Transverse colon (tissue), 4 donors: ENCODE measurements around the gene SLC25A10. TPM values are rescaled to one million over a fixed set of nuclear protein-coding genes. Genes with fewer than 3 reads are reported as not detected.

Source experiments
- DNase-seq: peaks from one replicate; pipeline ENCODE4 v3.0.0-alpha.2; 2019
- H3K27ac ChIP-seq, 4 donors: fragments of 200-600 bp; sonication (generic); 2 replicates each; pipeline ENCODE4 v1.5.1; 2016 to 2018; ENCODE audit warnings: inconsistent platforms in 4 of 4
- H3K27me3 ChIP-seq: fragments of 200-600 bp; sonication (generic); 2 replicates; pipeline ENCODE4 v1.5.1; 2017; ENCODE audit warnings: inconsistent platforms
- H3K36me3 ChIP-seq, 4 donors: fragments of 200-600 bp; sonication (generic); 2 replicates each; pipeline ENCODE4 v1.5.1; 2017 to 2019; ENCODE audit warnings: inconsistent platforms in 4 of 4
- H3K4me1 ChIP-seq, 4 donors: fragments of 200-600 bp; sonication (generic); 2 replicates each; pipeline ENCODE4 v1.5.1; 2017 to 2020; ENCODE audit warnings: inconsistent platforms in 4 of 4
- H3K4me3 ChIP-seq, 4 donors: fragments of 200-600 bp; sonication (generic); 1 replicate in 1 of 4; 2 replicates in 3 of 4; pipeline versions ENCODE4 v1.5.1 to v1.6.1; 2017 to 2019; ENCODE audit warnings: inconsistent platforms in 4 of 4
- H3K9me3 ChIP-seq, 2 donors: fragments of 200-600 bp; sonication (generic); 2 replicates each; pipeline ENCODE4 v1.5.1; 2017 to 2019; ENCODE audit warnings: inconsistent platforms in 2 of 2
- EP300 ChIP-seq: sonication (generic); formaldehyde crosslinking; IDR thresholded peaks from one replicate; pipeline ENCODE4 v1.6.1; 2017; ENCODE audit warnings: antibody characterized with exemption, low read depth
- POLR2A ChIP-seq: fragments of 450-650 bp; IDR thresholded peaks from one replicate; pipeline ENCODE4 v1.6.1; 2016; ENCODE audit warnings: antibody characterized with exemption, mild to moderate bottlenecking, moderate library complexity
- POLR2AphosphoS5 ChIP-seq, 3 donors: sonication (generic); formaldehyde crosslinking; IDR thresholded peaks; one replicate each; pipeline ENCODE4 v1.6.1; 2016; ENCODE audit warnings: antibody characterized with exemption in 3 of 3
- WGBS, 2 donors: methylation state at CpG; one replicate each; pipeline ENCODE4 v1.1.5; 2018; ENCODE audit warnings: low coverage in 1 of 2; 5-methylcytosine and 5-hydroxymethylcytosine counted together
- in situ Hi-C, 4 donors: fragments of 200-750 bp; cut with MboI; loops; one replicate each; pipeline versions ENCODE4 v1.15.0 to v1.15.1; 2017; ENCODE audit warnings: low sequenced_read_pairs in 3 of 4, low pct_ligation_motif_present in 1 of 4, low pct_unique_long_range_greater_than_20kb in 1 of 4
- intact Hi-C: fragments of 100-400 bp; cut with DNase I; formaldehyde crosslinking; loops from one replicate; pipeline ENCODE4 v1.15.1; 2023; ENCODE audit warnings: low total_unique reads
- total RNA-seq, 4 donors: library from RNA; depleted of rRNA; stranded (reverse); fragments of >200 nt; gene quantifications; one replicate each; pipeline ENCODE4 v1.1.0, GENCODE V29; 2016
- TF ChIP-seq, protein P1 (sequence below), 5 experiments: fragments of 200-600 bp in 3 of 5; fragments of 450-650 bp in 2 of 5; sonication (generic) in 3 of 5; IDR thresholded peaks; 1 replicate in 2 of 5; 2 replicates in 3 of 5; pipeline ENCODE4 v1.5.1; 2016 to 2017; ENCODE audit warnings: antibody characterized with exemption in 5 of 5, inconsistent platforms in 3 of 5, mild to moderate bottlenecking in 2 of 5, moderate library complexity in 1 of 5

The SLC25A10 gene
- total RNA-seq, 4 donors from 2014 or later: 25.1 to 64.8 (median 46.6) TPM

DNA sequence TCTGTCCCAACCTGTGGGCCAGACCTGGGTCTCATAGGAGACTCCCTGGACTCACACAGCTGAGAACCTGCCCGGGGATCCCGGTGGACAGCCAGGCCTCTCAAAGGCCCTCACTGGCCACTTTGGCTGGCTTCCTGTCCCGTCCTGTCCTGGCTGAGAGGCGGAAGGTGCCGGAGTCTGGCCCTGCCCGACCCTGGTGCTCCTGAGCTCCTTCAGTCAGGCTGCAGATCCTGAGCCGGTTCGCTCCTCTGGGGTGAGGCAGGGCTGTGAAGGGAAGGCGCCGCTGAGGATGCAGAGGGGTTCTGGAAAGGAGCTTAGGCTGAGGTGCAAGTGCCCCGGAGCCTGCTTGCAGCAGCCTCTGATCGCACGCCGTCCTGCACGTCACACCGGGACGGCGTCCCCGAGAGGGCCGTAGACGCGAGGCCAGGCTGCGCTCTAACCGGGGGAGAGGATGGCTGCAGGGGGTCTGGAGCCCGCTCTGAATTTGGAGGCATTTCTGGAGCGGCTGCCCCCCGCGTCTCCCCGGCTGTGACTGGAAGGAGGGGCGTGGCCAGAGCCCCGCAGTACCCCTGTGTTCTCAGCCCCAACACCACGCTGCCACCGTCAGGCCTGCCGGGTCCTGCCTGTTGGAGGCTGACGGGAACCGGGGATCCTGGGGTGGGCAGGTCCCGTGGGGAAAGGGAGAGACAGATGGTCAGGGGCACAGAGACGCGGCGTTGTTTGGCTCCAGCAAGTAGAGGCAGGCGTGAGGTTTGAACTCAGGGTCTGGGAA, 24.1 kb upstream of the SLC25A10 start:
- Histone ChIP-seq H3K27ac (no peak overlapping the region), H3K4me1 (peaks cover 12 to 17% (median 15%) of the 10 kb centered on the region in 4 donors), H3K4me3 (no peak overlapping the region), H3K27me3 (no peaks in the 10 kb centered on the region), H3K36me3 (peaks cover 0 to 44% (median 15%) of the 10 kb centered on the region in 4 donors), H3K9me3 (no peaks in the 10 kb centered on the region)
- WGBS, 2 donors: 94% methylated on average over 40 of the region's 41 CpGs; no CpG with 5 or more reads in 1 of the 2 donors
- DNase-seq: no peak
- in situ Hi-C loops (no loop called here), intact Hi-C loops (loop anchor here (2.0 kb wide), 1 partner anchor 49 kb away; no protein-coding TSS in a partner anchor)
- TF ChIP-seq EP300 (no peak), POLR2AphosphoS5 (IDR thresholded peaks at IDR 0.05) (no peak), POLR2A (no peak)
- TF ChIP-seq, protein P1, sequence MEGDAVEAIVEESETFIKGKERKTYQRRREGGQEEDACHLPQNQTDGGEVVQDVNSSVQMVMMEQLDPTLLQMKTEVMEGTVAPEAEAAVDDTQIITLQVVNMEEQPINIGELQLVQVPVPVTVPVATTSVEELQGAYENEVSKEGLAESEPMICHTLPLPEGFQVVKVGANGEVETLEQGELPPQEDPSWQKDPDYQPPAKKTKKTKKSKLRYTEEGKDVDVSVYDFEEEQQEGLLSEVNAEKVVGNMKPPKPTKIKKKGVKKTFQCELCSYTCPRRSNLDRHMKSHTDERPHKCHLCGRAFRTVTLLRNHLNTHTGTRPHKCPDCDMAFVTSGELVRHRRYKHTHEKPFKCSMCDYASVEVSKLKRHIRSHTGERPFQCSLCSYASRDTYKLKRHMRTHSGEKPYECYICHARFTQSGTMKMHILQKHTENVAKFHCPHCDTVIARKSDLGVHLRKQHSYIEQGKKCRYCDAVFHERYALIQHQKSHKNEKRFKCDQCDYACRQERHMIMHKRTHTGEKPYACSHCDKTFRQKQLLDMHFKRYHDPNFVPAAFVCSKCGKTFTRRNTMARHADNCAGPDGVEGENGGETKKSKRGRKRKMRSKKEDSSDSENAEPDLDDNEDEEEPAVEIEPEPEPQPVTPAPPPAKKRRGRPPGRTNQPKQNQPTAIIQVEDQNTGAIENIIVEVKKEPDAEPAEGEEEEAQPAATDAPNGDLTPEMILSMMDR (IDR thresholded peaks at IDR 0.05): no peak

DNA sequence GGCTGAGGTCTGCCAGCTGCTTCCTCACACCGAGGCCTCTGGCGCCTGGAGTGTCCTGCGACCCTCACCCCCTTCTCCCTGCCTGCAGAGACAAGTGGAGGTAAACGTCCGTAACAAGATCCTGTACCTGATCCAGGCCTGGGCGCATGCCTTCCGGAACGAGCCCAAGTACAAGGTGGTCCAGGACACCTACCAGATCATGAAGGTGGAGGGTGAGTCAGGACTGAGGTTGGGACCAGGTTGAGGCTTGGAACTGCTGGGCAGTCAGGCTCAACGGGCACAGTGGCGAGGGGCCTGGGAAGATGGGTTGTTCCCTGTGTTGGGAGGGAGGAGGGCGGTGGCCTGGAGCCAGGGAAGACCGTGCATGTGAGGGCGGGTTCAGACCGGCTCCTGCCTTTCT, 23.5 kb upstream of the SLC25A10 start:
- 87 to 90% methylated on average over 3 to 14 of the region's 14 CpGs for WGBS, 2 donors
- DNase-seq: no peak
- H3K4me1 ChIP-seq: peaks cover 11 to 16% (median 15%) of the 10 kb centered on the region in 4 donors
- in situ Hi-C loops (no loop called here), intact Hi-C loops (no loop called here)
- no peak overlapping the region for H3K4me3 ChIP-seq
- no peaks in the 10 kb centered on the region for H3K27me3 ChIP-seq
- no peak overlapping the region for H3K27ac ChIP-seq
- no peaks in the 10 kb centered on the region for H3K9me3 ChIP-seq
- peaks cover 0 to 48% (median 17%) of the 10 kb centered on the region in 4 donors for H3K36me3 ChIP-seq
- TF ChIP-seq, protein P1 (IDR thresholded peaks at IDR 0.05): no peak
- no peak for TF ChIP-seq POLR2AphosphoS5 (IDR thresholded peaks at IDR 0.05)
- TF ChIP-seq POLR2A: no peak
- TF ChIP-seq EP300: no peak

DNA sequence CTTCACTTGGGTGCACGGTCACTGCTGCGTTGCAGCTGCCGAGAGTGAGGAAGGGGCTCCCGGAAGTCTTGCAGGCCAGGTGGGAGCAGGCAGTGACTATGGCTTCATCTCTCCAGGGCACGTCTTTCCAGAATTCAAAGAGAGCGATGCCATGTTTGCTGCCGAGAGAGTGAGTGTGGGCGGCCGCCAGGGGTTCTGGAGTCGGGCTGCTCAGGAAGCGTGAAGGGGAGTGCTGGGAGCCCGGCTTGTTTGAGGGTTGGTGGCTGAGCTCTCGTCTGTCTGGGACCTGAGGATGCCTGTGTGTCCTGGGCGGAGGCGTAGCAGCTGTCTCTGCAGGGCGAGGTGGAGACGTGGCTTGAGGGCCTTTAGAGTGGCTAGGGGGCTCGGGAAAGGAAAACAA, 22.0 kb upstream of the SLC25A10 start:
- no peaks in the 10 kb centered on the region for H3K27me3 ChIP-seq
- intact Hi-C loops: no loop called here
- no peak overlapping the region for H3K4me3 ChIP-seq
- H3K36me3 ChIP-seq: peaks cover 0 to 62% (median 24%) of the 10 kb centered on the region in 4 donors
- 91% methylated on average over 18 of the region's 18 CpGs; no CpG with 5 or more reads in 1 of the 2 donors for WGBS, 2 donors
- DNase-seq: no peak
- H3K9me3 ChIP-seq: no peaks in the 10 kb centered on the region
- TF ChIP-seq POLR2AphosphoS5 (IDR thresholded peaks at IDR 0.05): no peak
- TF ChIP-seq EP300: no peak
- TF ChIP-seq, protein P1 (IDR thresholded peaks at IDR 0.05): no peak
- TF ChIP-seq POLR2A: no peak
- H3K27ac ChIP-seq: no peak overlapping the region
- H3K4me1 ChIP-seq: peaks cover 5 to 8% (median 7%) of the 10 kb centered on the region in 4 donors
- in situ Hi-C loops: no loop called here

DNA sequence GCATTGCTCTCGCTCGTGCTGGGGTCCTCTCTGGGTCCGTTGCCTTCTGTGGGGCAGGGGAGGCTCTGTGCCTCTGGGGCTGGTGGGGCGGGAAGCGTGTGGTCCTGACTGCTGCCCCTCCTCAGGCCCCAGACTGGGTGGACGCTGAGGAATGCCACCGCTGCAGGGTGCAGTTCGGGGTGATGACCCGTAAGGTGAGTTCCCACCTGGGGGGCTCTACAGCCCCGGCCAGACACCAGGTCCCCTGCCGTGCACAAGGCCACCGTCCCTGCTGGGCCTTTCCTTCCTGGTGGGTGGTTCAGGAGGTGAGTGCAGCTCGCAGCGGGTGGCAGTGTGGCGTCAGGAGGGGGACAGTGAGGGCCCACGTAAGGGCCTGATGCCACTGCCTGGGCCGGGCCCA, 21.5 kb upstream of the SLC25A10 start:
- no peak for DNase-seq
- Histone ChIP-seq H3K27ac (no peak overlapping the region), H3K9me3 (no peaks in the 10 kb centered on the region), H3K4me1 (peaks cover 0 to 4% (median 2%) of the 10 kb centered on the region in 4 donors), H3K4me3 (no peak overlapping the region), H3K36me3 (peaks cover 0 to 65% (median 25%) of the 10 kb centered on the region in 4 donors), H3K27me3 (no peaks in the 10 kb centered on the region)
- TF ChIP-seq, protein P1 (IDR thresholded peaks at IDR 0.05): no peak
- TF ChIP-seq EP300 (no peak), POLR2AphosphoS5 (IDR thresholded peaks at IDR 0.05) (no peak), POLR2A (no peak)
- in situ Hi-C loops (no loop called here), intact Hi-C loops (no loop called here)
- WGBS, 2 donors: 86% methylated on average over 17 of the region's 17 CpGs; no CpG with 5 or more reads in 1 of the 2 donors
